HEK293 (cell line): ENCODE results near the gene PAIP2.

Source experiments
- CTCF ChIA-PET: fragments of 350-600 bp; formaldehyde crosslinking; extraction: SDS; loops from one replicate; lab custom pipeline; 2021; ENCODE audit warnings: antibody characterized with exemption; lab: Yijun Ruan, JAX
- POLR2A ChIA-PET: fragments of 300-600 bp; formaldehyde crosslinking; extraction: SDS; loops from one replicate; lab custom pipeline; 2020; ENCODE audit warnings: antibody characterized with exemption, inconsistent platforms; lab: Yijun Ruan, JAX
- H3K27ac ChIP-seq: fragments of 200-500 bp; sonication (Bioruptor generic); 2 replicates; pipeline ENCODE4 v1.5.1; 2014; ENCODE audit warnings: low read depth, low read length, control low read depth, inconsistent platforms; ENCODE audit errors: extremely low read depth
- H3K36me3 ChIP-seq, 2 experiments: fragments of 200-500 bp in 1 of 2; sonication (Bioruptor generic) in 1 of 2; 1 replicate in 1 of 2; 2 replicates in 1 of 2; pipeline ENCODE4 v1.5.1; 2014 to 2017; ENCODE audit warnings: inconsistent platforms in 2 of 2, low read length in 2 of 2; ENCODE audit not compliant: control insufficient read depth in 2 of 2, insufficient read depth in 1 of 2
- H3K4me1 ChIP-seq: fragments of 200-500 bp; sonication (Bioruptor generic); 2 replicates; pipeline ENCODE4 v1.5.1; 2014; ENCODE audit warnings: mild to moderate bottlenecking, low read length, inconsistent platforms; ENCODE audit not compliant: control insufficient read depth, insufficient read depth
- H3K4me3 ChIP-seq: 2 replicates; pipeline ENCODE4 v1.5.1; 2011; ENCODE audit warnings: low read depth, mild to moderate bottlenecking, control low read depth, low read length, moderate library complexity
- H3K9me3 ChIP-seq: fragments of 200-500 bp; sonication (Bioruptor generic); 2 replicates; pipeline ENCODE4 v1.5.1; 2014; ENCODE audit warnings: low read depth, low read length, inconsistent platforms; ENCODE audit not compliant: control insufficient read depth, insufficient read depth
- FEZF1 ChIP-seq: fragments of 450-650 bp; formaldehyde crosslinking; IDR thresholded peaks from 2 replicates; pipeline ENCODE4 v1.5.1; 2016; ENCODE audit warnings: missing biosample characterization, missing genetic modification characterization
- PBX3 ChIP-seq: sonication (generic); formaldehyde crosslinking; IDR thresholded peaks from 2 replicates; pipeline ENCODE4 v1.8.1; 2022; ENCODE audit warnings: mild to moderate bottlenecking, moderate library complexity, missing genetic modification reagents
- PRDM6 ChIP-seq: fragments of 450-650 bp; formaldehyde crosslinking; IDR thresholded peaks from 2 replicates; pipeline ENCODE4 v1.5.1; 2017; ENCODE audit warnings: missing biosample characterization, missing genetic modification characterization
- REST ChIP-seq: fragments of 450-650 bp; formaldehyde crosslinking; IDR thresholded peaks from 2 replicates; pipeline ENCODE4 v1.5.1; 2016; ENCODE audit warnings: missing biosample characterization, missing genetic modification characterization
- SCRT2 ChIP-seq: fragments of 450-650 bp; formaldehyde crosslinking; IDR thresholded peaks from 2 replicates; pipeline ENCODE4 v1.5.1; 2016; ENCODE audit warnings: missing biosample characterization, missing genetic modification characterization
- ZBTB26 ChIP-seq: fragments of 450-650 bp; formaldehyde crosslinking; optimal IDR thresholded peaks from 2 replicates; pipeline ENCODE3; 2016; ENCODE audit warnings: missing biosample characterization, mild to moderate bottlenecking, missing genetic modification characterization
- ZBTB44 ChIP-seq: fragments of 450-650 bp; IDR thresholded peaks from 2 replicates; pipeline ENCODE4 v1.5.1; 2018; ENCODE audit warnings: missing biosample characterization, mild to moderate bottlenecking, missing genetic modification characterization
- ZBTB49 ChIP-seq: fragments of 450-650 bp; formaldehyde crosslinking; IDR thresholded peaks from 2 replicates; pipeline ENCODE4 v1.5.1; 2016; ENCODE audit warnings: missing biosample characterization, missing genetic modification characterization, low read depth
- ZFHX2 ChIP-seq: fragments of 450-650 bp; formaldehyde crosslinking; conservative IDR thresholded peaks from 2 replicates; pipeline ENCODE4 v1.5.1; 2016; ENCODE audit warnings: missing biosample characterization, missing genetic modification characterization
- ZNF114 ChIP-seq: fragments of 450-650 bp; formaldehyde crosslinking; IDR thresholded peaks from 2 replicates; pipeline ENCODE4 v1.5.0; 2017; ENCODE audit warnings: missing biosample characterization, missing genetic modification characterization
- ZNF175 ChIP-seq: fragments of 450-650 bp; formaldehyde crosslinking; IDR thresholded peaks from 2 replicates; pipeline ENCODE4 v1.5.1; 2016; ENCODE audit warnings: missing biosample characterization, missing genetic modification characterization
- ZNF221 ChIP-seq: fragments of 450-650 bp; formaldehyde crosslinking; IDR thresholded peaks from 2 replicates; pipeline ENCODE4 v1.5.1; 2017; ENCODE audit warnings: missing biosample characterization, missing genetic modification characterization, borderline replicate concordance
- ZNF362 ChIP-seq: fragments of 450-650 bp; formaldehyde crosslinking; IDR thresholded peaks from 2 replicates; pipeline ENCODE4 v1.5.1; 2016; ENCODE audit warnings: missing biosample characterization, missing genetic modification characterization
- ZNF488 ChIP-seq: fragments of 450-650 bp; formaldehyde crosslinking; IDR thresholded peaks from 2 replicates; pipeline ENCODE4 v1.5.1; 2016; ENCODE audit warnings: missing biosample characterization, missing genetic modification characterization
- ZNF654 ChIP-seq: fragments of 450-650 bp; formaldehyde crosslinking; IDR thresholded peaks from 2 replicates; pipeline ENCODE4 v1.5.1; 2016; ENCODE audit warnings: low read depth, missing biosample characterization, missing genetic modification characterization

Gene PAIP2

GRCh38 chr5:139415869-139416268 is 74.2 kb downstream of the PAIP2 start:
- CTCF ChIA-PET = interaction anchor here (2.6 kb wide), 1 partner anchor 98 kb away, joined by 9 read pairs; no protein-coding TSS in a partner anchor
- TF ChIP-seq REST (no peak), ZNF175 (tag by site-specific recombination) (no peak), ZNF488 (tag by site-specific recombination) (no peak), SCRT2 (tag by site-specific recombination) (no peak), PBX3 (CRISPR knock-in tag) (no peak), ZNF221 (tag by site-specific recombination) (no peak), ZBTB26 (tag by site-specific recombination) (no peak), ZBTB49 (no peak)
- TF ChIP-seq, all 188 proteins: peak for 0
- no peaks in the 10 kb centered on the region for H3K9me3 ChIP-seq
- peaks cover 3% of the 10 kb centered on the region; the same call in 1 of the 2 replicates for H3K4me1 ChIP-seq
- no peak overlapping the region for H3K4me3 ChIP-seq
- POLR2A ChIA-PET = interaction anchor here (0.5 kb wide), 1 partner anchor 33 kb away, joined by 5 read pairs; no protein-coding TSS in a partner anchor
- H3K36me3 ChIP-seq = peaks cover 17 to 74% of the 10 kb centered on the region in 2 experiments
- H3K27ac ChIP-seq = no peak overlapping the region

GRCh38 chr5:139416651-139417050 is 75.0 kb downstream of the PAIP2 start:
- H3K27ac ChIP-seq = no peak overlapping the region
- no peaks in the 10 kb centered on the region for H3K9me3 ChIP-seq
- TF ChIP-seq ZNF654 (tag by site-specific recombination) = no peak
- peak; percentile 28; the same call in 1 of the 2 replicates for TF ChIP-seq ZFHX2 (tag by site-specific recombination)
- TF ChIP-seq, all 188 proteins: peak for 1
- CTCF ChIA-PET = no interaction called here
- POLR2A ChIA-PET = interaction anchor here (0.5 kb wide), 1 partner anchor 34 kb away, joined by 5 read pairs; no protein-coding TSS in a partner anchor
- peaks cover 25 to 73% of the 10 kb centered on the region in 2 experiments for H3K36me3 ChIP-seq
- H3K4me1 ChIP-seq = peaks cover 3% of the 10 kb centered on the region; the same call in 1 of the 2 replicates
- H3K4me3 ChIP-seq = no peak overlapping the region

- H3K4me1 ChIP-seq = peaks cover 3% of the 10 kb centered on the region; the same call in 1 of the 2 replicates
- CTCF ChIA-PET = interaction anchor here (0.6 to 9.2 kb wide), 3 partner anchors 13 to 129 kb away, joined by 3 to 246 read pairs (median 8); no protein-coding TSS in a partner anchor
- no peak overlapping the region for H3K4me3 ChIP-seq
- 0 out of 2 replicates have a peak overlapping the region, but pooled peaks have one; percentile 28 for H3K27ac ChIP-seq
- H3K9me3 ChIP-seq = no peaks in the 10 kb centered on the region
- POLR2A ChIA-PET = interaction anchor here (1.6 kb wide), 1 partner anchor 22 kb away, joined by 6 read pairs; the partner anchor contains the start of gene DNAJC18
- H3K36me3 ChIP-seq = peaks cover 26 to 73% of the 10 kb centered on the region in 2 experiments
- TF ChIP-seq ZBTB44 (peak; percentile 41; the same call in 1 of the 2 replicates), ZNF362 (tag by site-specific recombination) (peak; percentile 73; the same call in 1 of the 2 replicates), PRDM6 (tag by site-specific recombination) (peak; percentile 60), ZNF114 (tag by site-specific recombination) (no peak), FEZF1 (tag by site-specific recombination) (peak; percentile 26; the same call in 1 of the 2 replicates)
Observed at GRCh38 chr5:139417214-139417613, 75.6 kb downstream of the PAIP2 start.
